Heart left ventricle (tissue), 13 donors: Measurements from ENCODE around the gene XPR1.

ENCODE experiments used
- CTCF ChIP-seq, 12 donors: fragments of 200-600 bp; sonication (generic) in 4 of 12; IDR thresholded peaks; one replicate each; pipeline versions ENCODE4 v1.5.0 to v1.8.0; 2018 to 2022; ENCODE audit warnings: antibody characterized with exemption in 12 of 12, mild to moderate bottlenecking in 5 of 12
- POLR2A ChIP-seq, 2 donors: fragments of 450-650 bp; IDR thresholded peaks; one replicate each; pipeline ENCODE4 v1.6.1; 2017; ENCODE audit warnings: antibody characterized with exemption in 2 of 2, mild to moderate bottlenecking in 2 of 2, moderate library complexity in 2 of 2
- donor health status: ischemic (EF 13 %, LVEDD 7.1; RV severe dilation, severe dysfunction).
- donor health status: DM: no; HTN: yes; CAD: no.
- donor health status: DM: no; HTN: no; CAD: no.
- donor health status: ischemic (EF 25% LVEDD 6.9; RV normal size, moderate dysfunction).
- donor health status: ischemic (EF 25% LVEDD 5.7; RV mildly dilated, moderate dysfunction).
- donor health status: ischemic (EF 35%, LVEDD 5.7; RV mildly dilated, moderate dysfunction).
- donor health status: nonischemic (EF 11% LVEDD 7.7; RV severe dilation, severe dysfunction).
- donor health status: DM: yes; HTN: yes; CAD: no.
- donor health status: PGD.
- donor health status: ischemic (EF 29% LVEDD 5.4; RV normal size, mild dysfunction).
- donor health status: nonischemic (EF 23%, LVEDD 6.1; RV moderate dilation, normal function).

GRCh38 chr1:180930687-180931086 is 298.9 kb downstream of the XPR1 start:
- TF ChIP-seq CTCF (IDR thresholded peaks at IDR 0.05): no peak
- TF ChIP-seq POLR2A (IDR thresholded peaks at IDR 0.05): no peak
